Stimulated activated CD8-positive, alpha-beta memory T cell treated with anti-CD3 and anti-CD28 coated beads, Interleukin-12 subunit alpha, Interleukin-12 subunit beta, amount 100 ng/mL, for 24 hours (primary cell): ENCODE results near the gene STEEP1.
"Not testable (repeated sequence)": the region's sequence is repeated elsewhere in the genome, so short reads cannot be mapped to it uniquely, and the experiment has no call there.

Experiments
- DNase-seq: peaks from one replicate; pipeline ENCODE4 v3.0.0-alpha.2; 2020; ENCODE audit errors: extremely low read depth

Gene STEEP1

GRCh38 chrX:119529345-119530276 is 35.6 kb downstream of the STEEP1 start:
- DNase-seq = no peak

GRCh38 chrX:119523664-119524184 is 41.5 kb downstream of the STEEP1 start:
- DNase-seq = no peak

GRCh38 chrX:119521246-119521645 is 44.0 kb downstream of the STEEP1 start:
- no peak for DNase-seq

GRCh38 chrX:119518371-119518770 is 46.8 kb downstream of the STEEP1 start:
- no peak for DNase-seq

- DNase-seq = no peak
Observed at GRCh38 chrX:119516157-119516702, 49.0 kb downstream of the STEEP1 start.

GRCh38 chrX:119512146-119512800 is 52.9 kb downstream of the STEEP1 start:
- DNase-seq = no peak

- DNase-seq = no peak
Observed at GRCh38 chrX:119507206-119507605, 58.0 kb downstream of the STEEP1 start.

- no peak for DNase-seq
Observed at GRCh38 chrX:119505945-119506344, 59.3 kb downstream of the STEEP1 start.

- not testable (repeated sequence) for DNase-seq
Observed at GRCh38 chrX:119505145-119505544, 60.1 kb downstream of the STEEP1 start.

- DNase-seq = no peak
Observed at GRCh38 chrX:119503484-119503861, 61.7 kb downstream of the STEEP1 start.

GRCh38 chrX:119502727-119503483 is 62.3 kb downstream of the STEEP1 start:
- no peak for DNase-seq

- no peak for DNase-seq
Observed at GRCh38 chrX:119501511-119502148, 63.6 kb downstream of the STEEP1 start.

- no peak for DNase-seq
Observed at GRCh38 chrX:119500061-119500800, 65.0 kb downstream of the STEEP1 start.

- no peak for DNase-seq
Observed at GRCh38 chrX:119497185-119497584, 68.0 kb downstream of the STEEP1 start.

GRCh38 chrX:119495734-119496726 is 69.2 kb downstream of the STEEP1 start:
- DNase-seq = no peak

- DNase-seq = not testable (repeated sequence)
Observed at GRCh38 chrX:119493851-119494495, 71.2 kb downstream of the STEEP1 start.

GRCh38 chrX:119492463-119492862 is 72.7 kb downstream of the STEEP1 start:
- DNase-seq = no peak

- no peak for DNase-seq
Observed at GRCh38 chrX:119489212-119490074, 75.8 kb downstream of the STEEP1 start.
